ENCODE data around the gene TIMM22.

TIMM22 gene

GRCh38 chr17:1027044-1027443 lies 30.1 kb downstream of the TIMM22 start:
- DNase-seq (ENCODE audit: insufficient read length, low spot score) (no peak), FAIRE-seq (no peak)
- TF ChIP-seq TAF1 (IDR thresholded peaks at IDR 0.05; ENCODE audit: low read depth, low read length) (no peak), PAX5 (IDR thresholded peaks at IDR 0.05; ENCODE audit: insufficient read depth, low read length, severe bottlenecking) (no peak), SPI1 (IDR thresholded peaks at IDR 0.05; ENCODE audit: low read depth, low read length) (no peak), POU2F2 (IDR thresholded peaks at IDR 0.05; ENCODE audit: low read depth, low read length) (no peak), POLR2A (IDR thresholded peaks at IDR 0.05; ENCODE audit: low read depth, low read length) (no peak), POLR2AphosphoS5 (IDR thresholded peaks at IDR 0.05; ENCODE audit: low read depth, low read length) (no peak)

- DNase-seq (ENCODE audit: insufficient read length, low spot score) (no peak), FAIRE-seq (no peak)
- TF ChIP-seq TAF1 (IDR thresholded peaks at IDR 0.05; ENCODE audit: low read depth, low read length) (no peak), PAX5 (IDR thresholded peaks at IDR 0.05; ENCODE audit: insufficient read depth, low read length, severe bottlenecking) (no peak), POU2F2 (IDR thresholded peaks at IDR 0.05; ENCODE audit: low read depth, low read length) (no peak), SPI1 (IDR thresholded peaks at IDR 0.05; ENCODE audit: low read depth, low read length) (no peak), POLR2AphosphoS5 (IDR thresholded peaks at IDR 0.05; ENCODE audit: low read depth, low read length) (no peak), POLR2A (IDR thresholded peaks at IDR 0.05; ENCODE audit: low read depth, low read length) (no peak)
Observed at GRCh38 chr17:1029196-1029921, 32.4 kb downstream of the TIMM22 start.

GRCh38 chr17:1029922-1030644 lies 33.2 kb downstream of the TIMM22 start:
- DNase-seq (ENCODE audit: insufficient read length, low spot score) (no peak), FAIRE-seq (no peak)
- no peak for TF ChIP-seq PAX5 (IDR thresholded peaks at IDR 0.05; ENCODE audit: insufficient read depth, low read length, severe bottlenecking)
- no peak for TF ChIP-seq POLR2A (IDR thresholded peaks at IDR 0.05; ENCODE audit: low read depth, low read length)
- TF ChIP-seq POLR2AphosphoS5 (IDR thresholded peaks at IDR 0.05; ENCODE audit: low read depth, low read length), result no peak
- TF ChIP-seq TAF1 (IDR thresholded peaks at IDR 0.05; ENCODE audit: low read depth, low read length), result no peak
- TF ChIP-seq POU2F2 (IDR thresholded peaks at IDR 0.05; ENCODE audit: low read depth, low read length), result no peak
- no peak for TF ChIP-seq SPI1 (IDR thresholded peaks at IDR 0.05; ENCODE audit: low read depth, low read length)

GRCh38 chr17:1030684-1031532 lies 34.0 kb downstream of the TIMM22 start:
- FAIRE-seq (no peak), DNase-seq (ENCODE audit: insufficient read length, low spot score) (no peak)
- TF ChIP-seq TAF1 (IDR thresholded peaks at IDR 0.05; ENCODE audit: low read depth, low read length), result no peak
- TF ChIP-seq SPI1 (IDR thresholded peaks at IDR 0.05; ENCODE audit: low read depth, low read length), result no peak
- no peak for TF ChIP-seq POU2F2 (IDR thresholded peaks at IDR 0.05; ENCODE audit: low read depth, low read length)
- TF ChIP-seq POLR2AphosphoS5 (IDR thresholded peaks at IDR 0.05; ENCODE audit: low read depth, low read length), result no peak
- no peak for TF ChIP-seq PAX5 (IDR thresholded peaks at IDR 0.05; ENCODE audit: insufficient read depth, low read length, severe bottlenecking)
- TF ChIP-seq POLR2A (IDR thresholded peaks at IDR 0.05; ENCODE audit: low read depth, low read length), result no peak

- FAIRE-seq (no peak), DNase-seq (ENCODE audit: insufficient read length, low spot score) (no peak)
- TF ChIP-seq POU2F2 (IDR thresholded peaks at IDR 0.05; ENCODE audit: low read depth, low read length) (no peak), POLR2AphosphoS5 (IDR thresholded peaks at IDR 0.05; ENCODE audit: low read depth, low read length) (no peak), PAX5 (IDR thresholded peaks at IDR 0.05; ENCODE audit: insufficient read depth, low read length, severe bottlenecking) (no peak), TAF1 (IDR thresholded peaks at IDR 0.05; ENCODE audit: low read depth, low read length) (no peak), SPI1 (IDR thresholded peaks at IDR 0.05; ENCODE audit: low read depth, low read length) (no peak), POLR2A (IDR thresholded peaks at IDR 0.05; ENCODE audit: low read depth, low read length) (no peak)
Observed at GRCh38 chr17:1031711-1032110, 34.8 kb downstream of the TIMM22 start.

GRCh38 chr17:1032391-1032790 lies 35.5 kb downstream of the TIMM22 start:
- FAIRE-seq, result no peak

GRCh38 chr17:1033503-1033902 lies 36.6 kb downstream of the TIMM22 start:
- TF ChIP-seq PAX5 (IDR thresholded peaks at IDR 0.05; ENCODE audit: insufficient read depth, low read length, severe bottlenecking) (no peak), POU2F2 (IDR thresholded peaks at IDR 0.05; ENCODE audit: low read depth, low read length) (no peak), TAF1 (IDR thresholded peaks at IDR 0.05; ENCODE audit: low read depth, low read length) (no peak)
- FAIRE-seq (no peak), DNase-seq (ENCODE audit: insufficient read length, low spot score) (no peak)

More at GRCh38 chr17:1032391-1032790, 35.5 kb downstream of the TIMM22 start:
- DNase-seq (ENCODE audit: insufficient read length, low spot score), result no peak
- TF ChIP-seq PAX5 (IDR thresholded peaks at IDR 0.05; ENCODE audit: insufficient read depth, low read length, severe bottlenecking) (no peak), SPI1 (IDR thresholded peaks at IDR 0.05; ENCODE audit: low read depth, low read length) (no peak), POU2F2 (IDR thresholded peaks at IDR 0.05; ENCODE audit: low read depth, low read length) (no peak), POLR2A (IDR thresholded peaks at IDR 0.05; ENCODE audit: low read depth, low read length) (no peak), TAF1 (IDR thresholded peaks at IDR 0.05; ENCODE audit: low read depth, low read length) (no peak)

- FAIRE-seq, result no peak
- DNase-seq (ENCODE audit: insufficient read length, low spot score), result no peak
Observed at GRCh38 chr17:1034652-1035210, 37.8 kb downstream of the TIMM22 start.

More at GRCh38 chr17:1034652-1035210, 37.8 kb downstream of the TIMM22 start:
- TF ChIP-seq POLR2A (IDR thresholded peaks at IDR 0.05; ENCODE audit: low read depth, low read length) (no peak), POU2F2 (IDR thresholded peaks at IDR 0.05; ENCODE audit: low read depth, low read length) (no peak), PAX5 (IDR thresholded peaks at IDR 0.05; ENCODE audit: insufficient read depth, low read length, severe bottlenecking) (no peak), POLR2AphosphoS5 (IDR thresholded peaks at IDR 0.05; ENCODE audit: low read depth, low read length) (no peak), SPI1 (IDR thresholded peaks at IDR 0.05; ENCODE audit: low read depth, low read length) (no peak), TAF1 (IDR thresholded peaks at IDR 0.05; ENCODE audit: low read depth, low read length) (no peak)
